ENCODE measurements around the gene SMAD3.

SMAD3 gene

GRCh38 chr15:67187351-67187854, 122.0 kb downstream of the SMAD3 start:
- H3K27ac ChIP-seq, result no peak overlapping the region
- no peak for DNase-seq (ENCODE audit: low read depth, low spot score)

GRCh38 chr15:67188551-67189218, 123.3 kb downstream of the SMAD3 start:
- no peak overlapping the region for H3K27ac ChIP-seq
- no peak for DNase-seq (ENCODE audit: low read depth, low spot score)

- DNase-seq (ENCODE audit: low read depth, low spot score), result no peak
- no peak overlapping the region for H3K27ac ChIP-seq
Observed at GRCh38 chr15:67189326-67190051, 124.1 kb downstream of the SMAD3 start.

- H3K27ac ChIP-seq, result no peak overlapping the region
Observed at GRCh38 chr15:67190326-67190725, 124.9 kb downstream of the SMAD3 start.

GRCh38 chr15:67190813-67191212, 125.4 kb downstream of the SMAD3 start:
- no peak overlapping the region for H3K27ac ChIP-seq
- no peak for DNase-seq (ENCODE audit: low read depth, low spot score)

More at GRCh38 chr15:67190326-67190725, 124.9 kb downstream of the SMAD3 start:
- DNase-seq (ENCODE audit: low read depth, low spot score), result no peak

GRCh38 chr15:67192185-67192820, 126.9 kb downstream of the SMAD3 start:
- no peak overlapping the region for H3K27ac ChIP-seq
- no peak for DNase-seq (ENCODE audit: low read depth, low spot score)

GRCh38 chr15:67193223-67193990, 128.0 kb downstream of the SMAD3 start:
- H3K27ac ChIP-seq, result no peak overlapping the region
- DNase-seq (ENCODE audit: low read depth, low spot score), result no peak

GRCh38 chr15:67194171-67195114, 129.0 kb downstream of the SMAD3 start:
- H3K27ac ChIP-seq, result no peak overlapping the region
- no peak for DNase-seq (ENCODE audit: low read depth, low spot score)

GRCh38 chr15:67195305-67195704, 129.9 kb downstream of the SMAD3 start:
- no peak for DNase-seq (ENCODE audit: low read depth, low spot score)
- H3K27ac ChIP-seq, result no peak overlapping the region

GRCh38 chr15:67196222-67196621, 130.8 kb downstream of the SMAD3 start:
- DNase-seq (ENCODE audit: low read depth, low spot score), result no peak

GRCh38 chr15:67196672-67197363, 131.4 kb downstream of the SMAD3 start:
- DNase-seq (ENCODE audit: low read depth, low spot score), result no peak
- no peak overlapping the region for H3K27ac ChIP-seq

More at GRCh38 chr15:67196222-67196621, 130.8 kb downstream of the SMAD3 start:
- H3K27ac ChIP-seq, result no peak overlapping the region

- no peak for DNase-seq (ENCODE audit: low read depth, low spot score)
- no peak overlapping the region for H3K27ac ChIP-seq
Observed at GRCh38 chr15:67197364-67197695, 131.9 kb downstream of the SMAD3 start.

GRCh38 chr15:67198157-67198754, 132.9 kb downstream of the SMAD3 start:
- no peak overlapping the region for H3K27ac ChIP-seq

GRCh38 chr15:67199391-67199790, 134.0 kb downstream of the SMAD3 start:
- no peak overlapping the region for H3K27ac ChIP-seq
- DNase-seq (ENCODE audit: low read depth, low spot score), result no peak

More at GRCh38 chr15:67198157-67198754, 132.9 kb downstream of the SMAD3 start:
- DNase-seq (ENCODE audit: low read depth, low spot score), result no peak

GRCh38 chr15:67199881-67200763, 134.7 kb downstream of the SMAD3 start:
- no peak overlapping the region for H3K27ac ChIP-seq
- no peak for DNase-seq (ENCODE audit: low read depth, low spot score)

GRCh38 chr15:67201136-67201535, 135.7 kb downstream of the SMAD3 start:
- H3K27ac ChIP-seq, result no peak overlapping the region
- DNase-seq (ENCODE audit: low read depth, low spot score), result no peak

- H3K27ac ChIP-seq, result no peak overlapping the region
- no peak for DNase-seq (ENCODE audit: low read depth, low spot score)
Observed at GRCh38 chr15:67202091-67202490, 136.7 kb downstream of the SMAD3 start.

Data from epithelial cell of prostate (primary cell).